Parathyroid adenoma (tissue), 2 donors: ENCODE data around the gene PDGFD.

Experiments used
- H2AFZ ChIP-seq: fragments of 300-600 bp; sonication (generic); one replicate; pipeline ENCODE4 v1.7.0; 2017; ENCODE audit warnings: antibody characterized with exemption, mild to moderate bottlenecking
- H3K27ac ChIP-seq: fragments of 300-600 bp; sonication (generic); one replicate; pipeline ENCODE4 v1.7.0; 2017
- H3K27me3 ChIP-seq: fragments of 300-600 bp; sonication (generic); one replicate; pipeline ENCODE4 v1.7.0; 2017; ENCODE audit warnings: low read length; ENCODE audit not compliant: control insufficient read depth, insufficient read depth
- H3K36me3 ChIP-seq: fragments of 300-600 bp; sonication (generic); one replicate; pipeline ENCODE4 v1.7.0; 2017; ENCODE audit warnings: low read length; ENCODE audit not compliant: control insufficient read depth, insufficient read depth
- H3K4me1 ChIP-seq: fragments of 300-600 bp; sonication (generic); one replicate; pipeline ENCODE4 v1.7.0; 2017; ENCODE audit warnings: control low read depth
- H3K4me2 ChIP-seq: fragments of 300-600 bp; sonication (generic); one replicate; pipeline ENCODE4 v1.7.0; 2017; ENCODE audit warnings: low read length
- H3K4me3 ChIP-seq: fragments of 300-600 bp; sonication (generic); one replicate; pipeline ENCODE4 v1.7.0; 2017; ENCODE audit warnings: low read depth, low read length
- H3K79me2 ChIP-seq: fragments of 300-600 bp; sonication (generic); one replicate; pipeline ENCODE4 v1.7.0; 2017; ENCODE audit warnings: control low read depth
- H3K9ac ChIP-seq: fragments of 300-600 bp; sonication (generic); one replicate; pipeline ENCODE4 v1.7.0; 2017; ENCODE audit warnings: mild to moderate bottlenecking
- H3K9me3 ChIP-seq: fragments of 300-600 bp; sonication (generic); one replicate; pipeline ENCODE4 v1.7.0; 2017; ENCODE audit warnings: low read length; ENCODE audit not compliant: control insufficient read depth
- CTCF ChIP-seq: fragments of 300-600 bp; sonication (generic); IDR thresholded peaks from one replicate; pipeline ENCODE4 v1.7.0; 2017; ENCODE audit warnings: antibody characterized with exemption, mild to moderate bottlenecking
- donor health status: primary hyperparathyroidism.

PDGFD gene

GRCh38 chr11:103898065-103898464, 265.9 kb downstream of the PDGFD start:
- no peak overlapping the region for H2AFZ ChIP-seq

GRCh38 chr11:103897160-103897936, 266.6 kb downstream of the PDGFD start:
- Histone ChIP-seq H3K4me1 (no peaks in the 10 kb centered on the region), H2AFZ (no peak overlapping the region)
- no peak for TF ChIP-seq CTCF

More at GRCh38 chr11:103898065-103898464, 265.9 kb downstream of the PDGFD start:
- Histone ChIP-seq H3K9ac (no peak overlapping the region), H3K4me2 (no peak overlapping the region), H3K4me1 (no peaks in the 10 kb centered on the region), H3K27ac (no peak overlapping the region), H3K4me3 (no peak overlapping the region), H3K36me3 (no peaks in the 10 kb centered on the region), H3K27me3 (no peaks in the 10 kb centered on the region), H3K79me2 (no peaks in the 10 kb centered on the region), H3K9me3 (no peaks in the 10 kb centered on the region)
- no peak for TF ChIP-seq CTCF

GRCh38 chr11:103895106-103895505, 268.8 kb downstream of the PDGFD start:
- no peak overlapping the region for H3K9ac ChIP-seq
- no peaks in the 10 kb centered on the region for H3K79me2 ChIP-seq
- no peaks in the 10 kb centered on the region for H3K4me1 ChIP-seq
- no peaks in the 10 kb centered on the region for H3K27me3 ChIP-seq
- H3K4me3 ChIP-seq, result no peak overlapping the region
- H3K36me3 ChIP-seq, result no peaks in the 10 kb centered on the region
- no peaks in the 10 kb centered on the region for H3K9me3 ChIP-seq
- no peak for TF ChIP-seq CTCF
- H3K27ac ChIP-seq, result no peak overlapping the region
- no peak overlapping the region for H2AFZ ChIP-seq
- H3K4me2 ChIP-seq, result no peak overlapping the region

More at GRCh38 chr11:103897160-103897936, 266.6 kb downstream of the PDGFD start:
- H3K9ac ChIP-seq, result no peak overlapping the region
- no peak overlapping the region for H3K27ac ChIP-seq
- no peaks in the 10 kb centered on the region for H3K36me3 ChIP-seq
- H3K4me2 ChIP-seq, result no peak overlapping the region
- no peaks in the 10 kb centered on the region for H3K79me2 ChIP-seq
- no peak overlapping the region for H3K4me3 ChIP-seq
- no peaks in the 10 kb centered on the region for H3K27me3 ChIP-seq
- H3K9me3 ChIP-seq, result no peaks in the 10 kb centered on the region

- Histone ChIP-seq H3K79me2 (no peaks in the 10 kb centered on the region), H3K4me2 (no peak overlapping the region), H3K27ac (no peak overlapping the region), H3K27me3 (no peaks in the 10 kb centered on the region), H2AFZ (no peak overlapping the region), H3K9me3 (no peaks in the 10 kb centered on the region), H3K4me1 (no peaks in the 10 kb centered on the region), H3K36me3 (no peaks in the 10 kb centered on the region), H3K9ac (no peak overlapping the region), H3K4me3 (no peak overlapping the region)
- no peak for TF ChIP-seq CTCF
These were observed 269.3 kb downstream of the PDGFD start for GRCh38 chr11:103894673-103895072.

- Histone ChIP-seq H3K36me3 (no peaks in the 10 kb centered on the region), H3K27me3 (no peaks in the 10 kb centered on the region), H3K27ac (no peak overlapping the region), H3K4me2 (no peak overlapping the region), H2AFZ (no peak overlapping the region), H3K4me3 (no peak overlapping the region), H3K9me3 (no peaks in the 10 kb centered on the region), H3K9ac (no peak overlapping the region), H3K79me2 (no peaks in the 10 kb centered on the region), H3K4me1 (no peaks in the 10 kb centered on the region)
- no peak for TF ChIP-seq CTCF
These were observed 269.9 kb downstream of the PDGFD start for GRCh38 chr11:103894034-103894433.
